ENCODE data around the gene MPZL3.

- TF ChIP-seq SRF (IDR thresholded peaks at IDR 0.05; ENCODE audit: low read depth) (no peak), CTCF (IDR thresholded peaks at IDR 0.05 in 2 of 3, conservative IDR thresholded peaks at IDR 0.05 in 1 of 3; ENCODE audit: borderline replicate concordance in 1 of 3, insufficient read depth in 1 of 3, low read depth in 2 of 3, low read length in 2 of 3) (no peak)
These were observed 23.0 kb upstream of the MPZL3 start for GRCh38 chr11:118275176-118275575.
